ENCODE data around the gene ZNF567. TPM values are rescaled to one million over a fixed set of nuclear protein-coding genes. Genes with fewer than 3 reads are reported as not detected.

ZNF567 gene
- total RNA-seq (2021; ENCODE audit: unreplicated experiment) = 11.3 TPM
- 6.3 TPM for polyA plus RNA-seq (2012; ENCODE audit: insufficient read length)
- Bru-seq, nascent RNA = percentile 88 among the genes with signal in this experiment
- percentile 78 among the genes with signal in this experiment for BruChase-seq, experiment 1, labeled RNA remaining after a 2-hour chase
- percentile 72 among the genes with signal in this experiment for BruChase-seq, experiment 2, labeled RNA remaining after a 6-hour chase
- long read RNA-seq, partial matches to known transcripts = 7 of 27 reads
- long read RNA-seq, other reads (novel, unspliced or antisense) = 19 of 27 reads

DNA sequence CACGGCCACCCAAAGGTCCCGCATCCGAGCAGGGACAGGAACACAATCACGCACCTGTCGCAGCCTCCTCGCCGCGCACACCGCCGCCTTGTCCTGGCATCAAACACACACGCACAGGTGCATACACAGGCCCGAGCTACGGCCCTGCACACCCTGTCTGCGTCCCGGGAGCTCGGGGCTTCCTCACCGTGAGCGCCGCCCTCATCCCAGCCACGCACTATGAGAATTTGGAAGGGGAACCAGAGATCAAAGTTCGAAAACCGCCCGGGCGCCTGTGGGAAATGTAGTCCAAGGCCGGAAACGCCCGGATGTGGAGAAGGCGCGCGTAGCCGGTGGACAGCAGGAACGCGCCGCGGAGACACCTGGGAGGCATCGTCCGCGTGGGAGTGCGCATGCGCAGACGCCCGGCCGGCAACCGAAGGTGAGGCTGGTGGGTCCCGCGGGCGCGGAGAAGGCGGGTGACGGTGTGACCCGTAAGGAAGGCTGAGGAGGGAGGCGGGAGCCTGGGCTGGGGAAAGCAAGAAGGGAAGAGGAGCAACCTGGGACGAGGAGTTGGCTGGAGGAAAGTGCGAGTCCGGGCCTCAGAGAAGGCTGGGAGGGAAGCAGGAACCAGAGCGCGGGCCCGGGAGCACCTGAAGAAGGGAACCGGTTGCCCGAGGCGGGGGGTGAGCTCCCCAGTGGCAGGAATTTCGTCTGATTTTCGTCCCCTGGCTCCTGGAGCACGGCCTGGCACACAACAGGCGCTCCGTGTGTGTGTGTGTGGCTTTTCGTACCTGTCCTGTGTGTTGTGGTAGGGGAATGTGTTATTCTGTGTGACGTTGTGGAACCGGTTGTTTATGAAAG is at the start of gene ZNF567:
ZNF567 (plus strand) TSS at position 399 of the 843 bp plus-strand sequence. CDS start 7,256 bp downstream, outside the sequence.
- POLR2A ChIA-PET = interaction anchor here (0.7 kb wide), 1 partner anchor 484 kb away, joined by 6 read pairs; no protein-coding TSS in a partner anchor
- in situ Hi-C loops (cut with HindIII; ENCODE audit: low pct_unique_long_range_greater_than_20kb, low sequenced_read_pairs) = no loop called here
- intact Hi-C loops (cut with micrococcal nuclease; ENCODE audit: unreplicated experiment) = no loop called here

DNA sequence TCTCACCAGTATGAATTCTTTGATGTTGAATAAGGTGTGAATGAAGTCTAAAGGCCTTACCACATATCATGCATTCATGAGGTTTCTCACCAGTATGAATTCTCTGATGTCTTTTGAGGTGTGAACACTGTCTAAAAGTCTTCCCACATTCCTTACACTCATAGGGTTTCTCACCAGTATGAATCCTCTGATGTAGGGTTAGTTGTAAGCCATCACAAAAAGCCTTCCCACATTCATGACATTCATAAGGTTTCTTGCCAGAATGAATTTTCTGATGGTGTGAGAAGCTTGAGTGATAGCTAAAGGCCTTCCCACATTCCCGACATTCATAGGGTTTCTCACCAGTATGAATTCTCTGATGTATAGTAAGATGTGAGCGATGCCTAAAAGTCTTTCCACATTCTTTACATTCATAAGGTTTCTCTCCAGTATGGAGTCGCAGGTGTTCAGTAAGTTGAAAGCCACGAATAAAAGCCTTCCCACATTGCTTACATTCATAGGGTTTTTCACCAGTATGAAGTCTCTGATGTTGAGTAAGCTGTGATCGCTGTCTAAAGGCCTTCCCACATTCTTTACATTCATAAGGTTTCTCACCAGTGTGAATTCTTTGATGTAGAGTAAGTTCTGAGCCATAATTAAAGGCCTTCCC is 48.4 kb upstream of the ZNF567 start:
- no peak for DNase-seq (ENCODE audit: low read depth, low spot score)
- H3K27me3 ChIP-seq (ENCODE audit: control insufficient read depth, insufficient read depth, low read length) = no peaks in the 10 kb centered on the region
- H3K27ac ChIP-seq (ENCODE audit: low read length) = no peak overlapping the region
- ChIA-PET CTCF (no interaction called here), POLR2A (no interaction called here)
- H3K4me1 ChIP-seq (ENCODE audit: control insufficient read depth, insufficient read depth, low read length) = no peaks in the 10 kb centered on the region
- peaks cover 64% of the 10 kb centered on the region for H3K9me3 ChIP-seq (ENCODE audit: control insufficient read depth, insufficient read depth, low read depth, low read length)
- no peak overlapping the region for H3K4me3 ChIP-seq (ENCODE audit: low read depth in 2 of 2, low read length in 2 of 2)
- intact Hi-C loops (cut with micrococcal nuclease; ENCODE audit: unreplicated experiment) = no loop called here
- TF ChIP-seq, protein P1, sequence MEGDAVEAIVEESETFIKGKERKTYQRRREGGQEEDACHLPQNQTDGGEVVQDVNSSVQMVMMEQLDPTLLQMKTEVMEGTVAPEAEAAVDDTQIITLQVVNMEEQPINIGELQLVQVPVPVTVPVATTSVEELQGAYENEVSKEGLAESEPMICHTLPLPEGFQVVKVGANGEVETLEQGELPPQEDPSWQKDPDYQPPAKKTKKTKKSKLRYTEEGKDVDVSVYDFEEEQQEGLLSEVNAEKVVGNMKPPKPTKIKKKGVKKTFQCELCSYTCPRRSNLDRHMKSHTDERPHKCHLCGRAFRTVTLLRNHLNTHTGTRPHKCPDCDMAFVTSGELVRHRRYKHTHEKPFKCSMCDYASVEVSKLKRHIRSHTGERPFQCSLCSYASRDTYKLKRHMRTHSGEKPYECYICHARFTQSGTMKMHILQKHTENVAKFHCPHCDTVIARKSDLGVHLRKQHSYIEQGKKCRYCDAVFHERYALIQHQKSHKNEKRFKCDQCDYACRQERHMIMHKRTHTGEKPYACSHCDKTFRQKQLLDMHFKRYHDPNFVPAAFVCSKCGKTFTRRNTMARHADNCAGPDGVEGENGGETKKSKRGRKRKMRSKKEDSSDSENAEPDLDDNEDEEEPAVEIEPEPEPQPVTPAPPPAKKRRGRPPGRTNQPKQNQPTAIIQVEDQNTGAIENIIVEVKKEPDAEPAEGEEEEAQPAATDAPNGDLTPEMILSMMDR (IDR thresholded peaks at IDR 0.05) = no peak
- TF ChIP-seq TCF7L2 (IDR thresholded peaks at IDR 0.05; ENCODE audit: low read depth, low read length) = no peak
- no peak for TF ChIP-seq POLR2AphosphoS5 (IDR thresholded peaks at IDR 0.05; ENCODE audit: low read depth, low read length)
- no peak for TF ChIP-seq SIN3A (IDR thresholded peaks at IDR 0.05; ENCODE audit: borderline replicate concordance, insufficient read depth, low read depth, low read length)
- TF ChIP-seq, protein P2, sequence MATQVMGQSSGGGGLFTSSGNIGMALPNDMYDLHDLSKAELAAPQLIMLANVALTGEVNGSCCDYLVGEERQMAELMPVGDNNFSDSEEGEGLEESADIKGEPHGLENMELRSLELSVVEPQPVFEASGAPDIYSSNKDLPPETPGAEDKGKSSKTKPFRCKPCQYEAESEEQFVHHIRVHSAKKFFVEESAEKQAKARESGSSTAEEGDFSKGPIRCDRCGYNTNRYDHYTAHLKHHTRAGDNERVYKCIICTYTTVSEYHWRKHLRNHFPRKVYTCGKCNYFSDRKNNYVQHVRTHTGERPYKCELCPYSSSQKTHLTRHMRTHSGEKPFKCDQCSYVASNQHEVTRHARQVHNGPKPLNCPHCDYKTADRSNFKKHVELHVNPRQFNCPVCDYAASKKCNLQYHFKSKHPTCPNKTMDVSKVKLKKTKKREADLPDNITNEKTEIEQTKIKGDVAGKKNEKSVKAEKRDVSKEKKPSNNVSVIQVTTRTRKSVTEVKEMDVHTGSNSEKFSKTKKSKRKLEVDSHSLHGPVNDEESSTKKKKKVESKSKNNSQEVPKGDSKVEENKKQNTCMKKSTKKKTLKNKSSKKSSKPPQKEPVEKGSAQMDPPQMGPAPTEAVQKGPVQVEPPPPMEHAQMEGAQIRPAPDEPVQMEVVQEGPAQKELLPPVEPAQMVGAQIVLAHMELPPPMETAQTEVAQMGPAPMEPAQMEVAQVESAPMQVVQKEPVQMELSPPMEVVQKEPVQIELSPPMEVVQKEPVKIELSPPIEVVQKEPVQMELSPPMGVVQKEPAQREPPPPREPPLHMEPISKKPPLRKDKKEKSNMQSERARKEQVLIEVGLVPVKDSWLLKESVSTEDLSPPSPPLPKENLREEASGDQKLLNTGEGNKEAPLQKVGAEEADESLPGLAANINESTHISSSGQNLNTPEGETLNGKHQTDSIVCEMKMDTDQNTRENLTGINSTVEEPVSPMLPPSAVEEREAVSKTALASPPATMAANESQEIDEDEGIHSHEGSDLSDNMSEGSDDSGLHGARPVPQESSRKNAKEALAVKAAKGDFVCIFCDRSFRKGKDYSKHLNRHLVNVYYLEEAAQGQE (IDR thresholded peaks at IDR 0.05; ENCODE audit: insufficient read depth in 1 of 2, low read depth in 2 of 2, low read length in 1 of 2) = no peak
- in situ Hi-C loops (cut with HindIII; ENCODE audit: low pct_unique_long_range_greater_than_20kb, low sequenced_read_pairs) = no loop called here
- TSS peak; percentile 66 for BruUV-seq (replicated peaks)
- H3K36me3 ChIP-seq (ENCODE audit: control insufficient read depth, insufficient read depth, low read length) = no peaks in the 10 kb centered on the region
- no peak for ATAC-seq

More for the DNA sequence above, at the start of gene ZNF567:
- TF ChIP-seq TCF7L2 (IDR thresholded peaks at IDR 0.05; ENCODE audit: low read depth, low read length) (peak; percentile 100), POLR2AphosphoS5 (IDR thresholded peaks at IDR 0.05; ENCODE audit: low read depth, low read length) (peak; percentile 97), SIN3A (IDR thresholded peaks at IDR 0.05; ENCODE audit: borderline replicate concordance, insufficient read depth, low read depth, low read length) (0 out of 2 replicates have a peak, but pooled peaks have one; percentile 56)
- TF ChIP-seq, protein P2 (IDR thresholded peaks at IDR 0.05; ENCODE audit: insufficient read depth in 1 of 2, low read depth in 2 of 2, low read length in 1 of 2) = peak in 1 of 2 experiments; percentile 65; a peak in 1 of 4 replicates
- TF ChIP-seq, protein P1 (IDR thresholded peaks at IDR 0.05) = no peak
- Histone ChIP-seq H3K27me3 (ENCODE audit: control insufficient read depth, insufficient read depth, low read length) (no peaks in the 10 kb centered on the region), H3K9me3 (ENCODE audit: control insufficient read depth, insufficient read depth, low read depth, low read length) (peaks cover 22% of the 10 kb centered on the region), H3K36me3 (ENCODE audit: control insufficient read depth, insufficient read depth, low read length) (peaks cover 19% of the 10 kb centered on the region), H3K4me3 (ENCODE audit: low read depth in 2 of 2, low read length in 2 of 2) (peak within 1 kb of the TSS; percentile 60 to 97), H3K4me1 (ENCODE audit: control insufficient read depth, insufficient read depth, low read length) (no peaks in the 10 kb centered on the region; the same call in 1 of the 2 replicates), H3K27ac (ENCODE audit: low read length) (peak within 1 kb of the TSS; percentile 90)
- DNase-seq (ENCODE audit: low read depth, low spot score) = peak; percentile 76
- CTCF ChIA-PET = no interaction called here
- TSS peak; percentile 80 for BruUV-seq (replicated peaks)
- peak; percentile 98 for ATAC-seq
